ENCODE data around the gene CISH. TPM values are rescaled to one million over a fixed set of nuclear protein-coding genes. Genes with fewer than 3 reads are reported as not detected.

The CISH gene
- total and polyA plus RNA-seq, 2 of the 4 experiments (the other 2 are of a cell fraction), result 0.90 to 4.0 TPM

DNA sequence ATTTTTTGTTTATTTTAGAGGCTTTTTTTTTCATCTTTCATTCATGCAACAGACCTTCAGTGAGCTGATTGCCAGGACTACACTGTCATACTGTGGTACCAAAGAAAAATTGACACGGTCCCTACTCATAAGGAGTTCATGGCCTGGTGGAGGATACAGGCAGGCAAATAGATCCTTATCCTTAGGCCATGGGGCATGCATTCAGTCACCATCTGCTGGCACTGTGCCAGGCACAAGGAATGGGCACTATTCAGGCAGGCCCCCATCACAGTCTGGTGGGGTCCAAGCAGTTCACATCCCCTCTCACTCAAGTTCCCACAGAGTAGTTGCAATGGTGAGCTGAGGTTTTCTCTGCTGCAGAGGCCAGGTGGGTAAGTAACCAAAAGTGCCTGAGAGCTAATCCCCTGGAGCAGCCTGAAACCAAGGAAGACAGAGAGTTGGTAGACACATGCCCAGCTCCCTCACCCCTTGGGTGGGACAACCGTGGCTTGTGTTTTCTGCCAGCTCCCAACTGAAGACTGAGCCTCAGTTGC, 17.3 kb downstream of the CISH start:
- H4K5ac ChIP-seq (ENCODE audit: low read depth, low read length), result no peak overlapping the region
- no peak overlapping the region for H2BK15ac ChIP-seq (ENCODE audit: low read depth, low read length)
- no peak for DNase-seq
- no CpG with 5 or more reads among the region's 2 CpGs for WGBS, 2 experiments (ENCODE audit: extremely low coverage in 2 of 2, insufficient read length in 1 of 2)
- ATAC-seq (ENCODE audit: low read depth), result no peak
- intact Hi-C loops (cut with micrococcal nuclease) (no loop called here), in situ Hi-C loops (cut with MboI; ENCODE audit: low sequenced_read_pairs) (no loop called here), dilution Hi-C loops (cut with HindIII; ENCODE audit: low sequenced_read_pairs, unreplicated experiment) (no loop called here)
- no peak overlapping the region for H2AK5ac ChIP-seq (ENCODE audit: low read depth, low read length)
- no peak overlapping the region for H3K4me2 ChIP-seq (ENCODE audit: low read depth, low read length)
- BruUV-seq (replicated peaks), result no TSS peak
- H3K23ac ChIP-seq (ENCODE audit: low read depth, low read length), result no peak overlapping the region
- H3K27me3 ChIP-seq (ENCODE audit: control insufficient read depth, insufficient read depth, low read length), result no peaks in the 10 kb centered on the region
- no peaks in the 10 kb centered on the region for H3K9me3 ChIP-seq (ENCODE audit: control insufficient read depth, insufficient read depth, low read length)
- no peaks in the 10 kb centered on the region for H3K79me1 ChIP-seq (ENCODE audit: low read depth in 1 of 2, low read length in 2 of 2)
- H2BK120ac ChIP-seq (ENCODE audit: low read depth, low read length), result no peak overlapping the region
- H2BK20ac ChIP-seq (ENCODE audit: low read depth, low read length), result no peak overlapping the region
- H3K36me3 ChIP-seq (ENCODE audit: control insufficient read depth, insufficient read depth, low read length), result no peaks in the 10 kb centered on the region
- H3K18ac ChIP-seq (ENCODE audit: low read depth, low read length), result no peak overlapping the region
- no peak overlapping the region for H4K91ac ChIP-seq (ENCODE audit: insufficient read depth, low read depth, low read length)
- H3K9me1 ChIP-seq (ENCODE audit: insufficient read depth, low read length), result 0 out of 2 replicates have a peak, but pooled peaks cover 6% of the 10 kb centered on the region
- H3K14ac ChIP-seq (replicated peaks; ENCODE audit: low read depth, low read length), result no peak overlapping the region
- no peak overlapping the region for H3K27ac ChIP-seq (ENCODE audit: insufficient read depth, low read length)
- H3K4ac ChIP-seq (ENCODE audit: low read depth, low read length), result no peak overlapping the region
- no peaks in the 10 kb centered on the region; the same call in 1 of the 2 replicates for H3K4me1 ChIP-seq (ENCODE audit: control insufficient read depth, insufficient read depth, low read length)
- H2AFZ ChIP-seq (replicated peaks; ENCODE audit: low read length, poor library complexity), result no peak overlapping the region
- no peak overlapping the region for H3K4me3 ChIP-seq (ENCODE audit: insufficient read depth, low read depth, low read length)
- H3K9ac ChIP-seq (ENCODE audit: low read depth, low read length), result no peak overlapping the region
- no peak overlapping the region for H3K56ac ChIP-seq (ENCODE audit: extremely low read depth, insufficient read depth, low read length)
- no peak overlapping the region for H2BK5ac ChIP-seq (ENCODE audit: low read depth, low read length, poor library complexity, severe bottlenecking)
- H4K20me1 ChIP-seq (ENCODE audit: insufficient read depth, low read length), result no peaks in the 10 kb centered on the region
- no peak overlapping the region for H2AK9ac ChIP-seq (replicated peaks; ENCODE audit: low read depth, low read length, poor library complexity)
- no peak overlapping the region for H4K8ac ChIP-seq (ENCODE audit: low read depth in 2 of 2, low read length in 2 of 2)
- ChIA-PET POLR2A (ENCODE audit: unreplicated experiment) (interaction anchor here (0.6 kb wide), 1 partner anchor 23 kb away, joined by 3 read pairs; the partner anchor contains the start of gene MAPKAPK3), CTCF (interaction anchor here (1.2 kb wide), 1 partner anchor 48 kb away, joined by 4 read pairs; no protein-coding TSS in a partner anchor)
- TF ChIP-seq MAFK (IDR thresholded peaks at IDR 0.05; ENCODE audit: low read depth, low read length), result no peak
- TF ChIP-seq RCOR1 (IDR thresholded peaks at IDR 0.05; ENCODE audit: insufficient replicate concordance, low read length), result no peak
- no peak for TF ChIP-seq RAD21 (IDR thresholded peaks at IDR 0.05; ENCODE audit: low read length)
- TF ChIP-seq, protein P1, sequence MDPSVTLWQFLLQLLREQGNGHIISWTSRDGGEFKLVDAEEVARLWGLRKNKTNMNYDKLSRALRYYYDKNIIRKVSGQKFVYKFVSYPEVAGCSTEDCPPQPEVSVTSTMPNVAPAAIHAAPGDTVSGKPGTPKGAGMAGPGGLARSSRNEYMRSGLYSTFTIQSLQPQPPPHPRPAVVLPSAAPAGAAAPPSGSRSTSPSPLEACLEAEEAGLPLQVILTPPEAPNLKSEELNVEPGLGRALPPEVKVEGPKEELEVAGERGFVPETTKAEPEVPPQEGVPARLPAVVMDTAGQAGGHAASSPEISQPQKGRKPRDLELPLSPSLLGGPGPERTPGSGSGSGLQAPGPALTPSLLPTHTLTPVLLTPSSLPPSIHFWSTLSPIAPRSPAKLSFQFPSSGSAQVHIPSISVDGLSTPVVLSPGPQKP (IDR thresholded peaks at IDR 0.05; ENCODE audit: borderline replicate concordance, low read depth, low read length), result no peak
- TF ChIP-seq, protein P2, sequence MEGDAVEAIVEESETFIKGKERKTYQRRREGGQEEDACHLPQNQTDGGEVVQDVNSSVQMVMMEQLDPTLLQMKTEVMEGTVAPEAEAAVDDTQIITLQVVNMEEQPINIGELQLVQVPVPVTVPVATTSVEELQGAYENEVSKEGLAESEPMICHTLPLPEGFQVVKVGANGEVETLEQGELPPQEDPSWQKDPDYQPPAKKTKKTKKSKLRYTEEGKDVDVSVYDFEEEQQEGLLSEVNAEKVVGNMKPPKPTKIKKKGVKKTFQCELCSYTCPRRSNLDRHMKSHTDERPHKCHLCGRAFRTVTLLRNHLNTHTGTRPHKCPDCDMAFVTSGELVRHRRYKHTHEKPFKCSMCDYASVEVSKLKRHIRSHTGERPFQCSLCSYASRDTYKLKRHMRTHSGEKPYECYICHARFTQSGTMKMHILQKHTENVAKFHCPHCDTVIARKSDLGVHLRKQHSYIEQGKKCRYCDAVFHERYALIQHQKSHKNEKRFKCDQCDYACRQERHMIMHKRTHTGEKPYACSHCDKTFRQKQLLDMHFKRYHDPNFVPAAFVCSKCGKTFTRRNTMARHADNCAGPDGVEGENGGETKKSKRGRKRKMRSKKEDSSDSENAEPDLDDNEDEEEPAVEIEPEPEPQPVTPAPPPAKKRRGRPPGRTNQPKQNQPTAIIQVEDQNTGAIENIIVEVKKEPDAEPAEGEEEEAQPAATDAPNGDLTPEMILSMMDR (conservative IDR thresholded peaks at IDR 0.05; ENCODE audit: low read depth, low read length), result no peak
- TF ChIP-seq BHLHE40 (IDR thresholded peaks at IDR 0.05; ENCODE audit: low read depth, low read length), result no peak
- TF ChIP-seq SMC3 (IDR thresholded peaks at IDR 0.05; ENCODE audit: low read depth, low read length), result no peak
- TF ChIP-seq MXI1 (IDR thresholded peaks at IDR 0.05; ENCODE audit: borderline replicate concordance, low read depth, low read length), result no peak
- no peak for TF ChIP-seq CHD1 (IDR thresholded peaks at IDR 0.05; ENCODE audit: low read depth, low read length)
- no peak for TF ChIP-seq POLR2A (IDR thresholded peaks at IDR 0.05; ENCODE audit: low read depth, low read length)
- TF ChIP-seq RFX5 (IDR thresholded peaks at IDR 0.05; ENCODE audit: low read depth, low read length), result no peak
- TF ChIP-seq FOS (IDR thresholded peaks at IDR 0.05; ENCODE audit: low read depth, low read length), result no peak
- no peak for TF ChIP-seq MAZ (IDR thresholded peaks at IDR 0.05; ENCODE audit: borderline replicate concordance, low read depth, low read length)
- no peak for TF ChIP-seq NFE2L2 (IDR thresholded peaks at IDR 0.05; ENCODE audit: low read depth, low read length)
